ENCODE results near the gene SAMD13.
"Not testable (repeated sequence)": the region's sequence is repeated elsewhere in the genome, so short reads cannot be mapped to it uniquely, and the experiment has no call there.

The SAMD13 gene

DNA sequence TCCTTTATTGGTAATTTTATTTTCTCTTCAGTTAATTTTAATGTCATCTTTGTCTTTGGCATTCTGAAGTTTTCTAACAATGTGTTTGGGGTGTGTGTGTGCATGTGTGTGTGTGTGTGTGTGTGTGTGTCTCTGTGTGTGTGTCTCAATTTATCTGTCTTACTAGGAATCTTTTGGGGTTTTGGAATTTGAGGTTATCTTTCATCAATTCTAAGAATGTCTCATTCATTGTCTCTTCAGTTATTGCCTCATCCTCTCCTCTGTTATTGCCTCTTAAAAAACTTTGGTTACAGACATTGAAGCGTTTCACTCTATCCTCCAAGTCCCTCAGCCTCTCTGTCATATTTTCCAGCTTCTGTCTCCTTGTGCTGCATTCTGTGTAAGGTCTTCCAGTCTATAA is 18.1 kb upstream of the SAMD13 start:
- in situ Hi-C loops (cut with MboI; ENCODE audit: low sequenced_read_pairs) = no loop called here

DNA sequence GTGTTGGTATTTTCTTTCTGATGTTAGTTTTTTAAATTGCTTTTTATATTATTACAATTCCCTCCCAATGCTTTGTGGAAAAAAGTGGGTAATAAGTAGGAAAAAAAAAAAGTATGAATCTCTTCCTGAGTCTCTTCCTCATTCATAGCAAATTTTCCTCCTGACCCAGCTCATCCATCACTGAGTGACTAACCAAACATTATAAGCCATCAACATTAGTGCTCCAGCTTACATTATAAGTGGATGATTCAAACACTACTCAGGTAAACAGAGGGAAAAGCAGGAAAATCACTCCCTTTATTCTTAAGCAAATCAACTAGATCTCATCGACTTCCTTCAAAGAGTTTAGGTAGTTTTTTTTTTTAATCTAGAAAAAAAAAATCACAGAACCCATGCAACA is 15.4 kb upstream of the SAMD13 start:
- in situ Hi-C loops (cut with MboI; ENCODE audit: low sequenced_read_pairs) = no loop called here

DNA sequence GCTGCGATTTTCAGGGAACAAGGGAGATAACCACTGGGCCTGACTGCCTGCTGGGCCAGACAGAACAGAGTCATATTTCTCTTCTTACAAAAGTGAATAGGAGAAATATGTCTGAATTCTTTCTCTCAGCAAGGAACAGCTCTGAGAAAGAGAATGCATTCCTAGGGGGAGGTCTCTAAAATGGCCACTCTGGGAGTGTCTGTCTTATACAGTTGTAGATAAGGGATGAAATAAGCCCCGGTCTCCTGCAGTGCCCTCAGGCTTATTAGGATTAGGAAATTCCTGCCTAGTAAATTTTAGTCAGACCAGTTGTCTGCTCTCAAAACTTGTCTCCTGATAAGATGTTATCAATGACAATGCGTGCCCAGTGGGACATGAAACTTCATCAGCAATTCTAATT is 14.1 kb upstream of the SAMD13 start:
- in situ Hi-C loops (cut with MboI; ENCODE audit: low sequenced_read_pairs) = not testable (repeated sequence)

GRCh38 chr1:84289169-84289785 is 12.2 kb upstream of the SAMD13 start:
- in situ Hi-C loops (cut with MboI; ENCODE audit: low sequenced_read_pairs) = no loop called here

DNA sequence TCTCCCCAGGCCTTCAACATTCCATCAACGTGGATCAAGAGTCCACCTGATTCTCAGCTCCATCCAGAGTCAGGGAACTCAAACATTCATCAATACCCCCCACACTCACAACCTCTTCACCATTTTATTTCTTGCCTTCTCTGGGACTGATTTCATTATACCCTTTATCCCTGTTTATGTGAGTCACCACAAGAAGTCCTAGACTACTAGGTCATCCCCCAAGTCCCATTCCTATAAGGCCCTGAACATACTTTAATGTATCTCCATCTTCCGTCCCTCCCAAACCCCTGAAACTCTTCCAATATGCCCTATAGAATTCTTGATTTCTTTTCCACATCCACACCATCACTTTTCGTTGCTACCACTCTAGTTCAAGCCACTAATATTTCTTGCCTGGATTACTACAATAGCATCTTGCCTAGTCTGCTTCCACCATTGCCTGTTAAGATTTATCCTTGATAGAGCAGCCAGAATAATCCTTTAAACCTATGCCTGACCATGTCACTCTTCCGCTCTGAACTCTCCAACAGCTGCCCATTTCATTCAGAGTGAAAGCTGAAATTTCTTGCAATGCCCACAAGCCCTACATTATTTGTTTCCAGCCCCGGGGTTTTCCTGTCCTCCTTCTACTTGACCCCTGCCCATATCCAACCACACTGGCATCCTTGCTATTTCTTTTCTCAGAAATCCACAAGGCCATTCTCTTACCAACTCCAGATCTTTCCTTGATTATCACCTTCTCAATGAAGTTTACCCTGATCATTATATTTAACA is 9.4 kb upstream of the SAMD13 start:
- in situ Hi-C loops (cut with MboI; ENCODE audit: low sequenced_read_pairs) = no loop called here

DNA sequence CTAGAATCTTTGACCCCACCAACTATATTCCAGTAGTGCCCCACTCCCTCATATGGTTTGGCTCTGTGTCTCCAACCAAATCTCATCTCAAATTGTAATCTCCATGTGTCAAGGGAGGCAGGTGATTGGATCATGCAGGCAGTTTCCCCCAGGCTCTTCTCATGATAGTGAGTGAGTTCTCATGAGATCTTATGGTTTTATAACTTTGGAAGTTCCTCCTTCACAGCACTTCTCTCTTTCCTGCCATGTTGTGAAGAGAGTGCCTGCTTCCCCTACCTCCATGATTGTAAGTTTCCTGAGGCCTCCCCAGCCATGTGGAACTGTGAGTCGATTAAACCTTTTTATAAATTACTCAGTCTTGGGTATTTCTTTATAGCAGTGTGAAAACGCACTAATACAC is 7.7 kb upstream of the SAMD13 start:
- in situ Hi-C loops (cut with MboI; ENCODE audit: low sequenced_read_pairs) = no loop called here

DNA sequence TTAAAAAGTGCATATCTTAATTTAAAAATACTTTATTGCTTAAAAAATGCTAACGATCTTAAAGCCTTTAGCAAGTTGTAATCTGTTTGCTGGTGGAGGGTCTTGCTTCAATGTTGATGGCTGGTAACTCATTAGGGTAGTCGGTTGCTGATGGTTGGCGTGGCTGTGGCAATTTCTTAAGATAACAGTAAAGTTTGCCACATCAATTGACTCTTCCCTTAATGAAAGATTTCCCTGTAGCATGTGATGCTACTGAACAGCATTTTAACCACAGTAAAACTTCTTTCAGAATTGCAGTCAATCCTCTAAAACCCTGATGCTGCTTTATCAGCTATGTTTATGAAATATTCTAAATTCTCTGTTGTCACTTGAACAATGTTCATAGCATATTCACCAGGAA is 6.8 kb upstream of the SAMD13 start:
- in situ Hi-C loops (cut with MboI; ENCODE audit: low sequenced_read_pairs) = no loop called here

DNA sequence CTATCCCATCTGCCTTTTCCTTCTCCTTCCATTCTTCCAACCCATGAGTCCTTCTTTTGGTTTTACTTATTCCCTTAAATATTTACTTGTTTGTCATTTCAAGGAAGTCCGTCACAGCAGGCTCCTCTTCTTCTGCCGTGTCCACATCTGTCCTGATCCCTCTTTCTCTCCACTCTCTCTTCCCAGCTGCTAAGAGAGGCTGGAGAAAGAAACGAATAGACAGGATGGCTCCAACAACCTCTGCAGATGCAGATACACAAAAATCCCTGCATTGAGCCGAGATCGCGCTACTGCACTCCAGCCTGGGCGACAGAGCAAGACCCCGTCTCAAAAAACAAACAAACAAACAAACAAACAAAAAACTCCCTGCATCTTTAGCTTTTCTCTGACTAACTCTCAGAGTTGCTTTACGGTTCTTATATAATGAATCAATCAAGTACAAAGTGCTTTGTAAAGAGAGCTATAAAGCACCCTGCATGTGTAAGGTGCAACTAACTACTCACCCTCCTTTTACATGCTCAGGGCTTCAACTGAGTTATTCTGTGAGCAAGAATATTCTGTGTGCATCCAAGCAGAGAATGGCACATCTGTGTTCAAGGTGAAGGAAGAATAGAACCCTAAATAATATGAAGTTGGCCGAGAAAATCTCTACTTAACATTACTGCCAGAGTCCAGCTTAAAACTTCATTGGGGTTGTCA is 3.8 kb upstream of the SAMD13 start:
- in situ Hi-C loops (cut with MboI; ENCODE audit: low sequenced_read_pairs) = no loop called here

DNA sequence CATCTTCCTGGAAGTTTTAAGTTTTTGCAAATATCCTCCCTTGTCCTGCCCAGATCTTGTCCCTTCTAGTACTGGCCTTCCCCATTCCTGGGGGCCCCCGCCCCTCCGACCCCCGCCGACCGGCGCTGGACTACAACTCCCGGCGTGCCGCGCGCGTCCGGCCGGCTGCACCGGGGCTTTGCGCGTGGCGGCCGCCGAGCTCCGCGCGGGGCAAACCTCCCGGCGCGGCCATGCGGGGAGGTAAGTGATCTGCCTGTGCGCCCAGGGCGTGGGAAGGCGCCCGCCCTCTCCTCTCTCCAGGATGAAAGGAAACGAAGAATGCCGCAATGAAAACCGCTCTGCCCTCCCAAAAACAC is 3.2 kb upstream of the SAMD13 start:
- in situ Hi-C loops (cut with MboI; ENCODE audit: low sequenced_read_pairs) = no loop called here

GRCh38 chr1:84298684-84299535 is 2.6 kb upstream of the SAMD13 start:
- in situ Hi-C loops (cut with MboI; ENCODE audit: low sequenced_read_pairs) = no loop called here

DNA sequence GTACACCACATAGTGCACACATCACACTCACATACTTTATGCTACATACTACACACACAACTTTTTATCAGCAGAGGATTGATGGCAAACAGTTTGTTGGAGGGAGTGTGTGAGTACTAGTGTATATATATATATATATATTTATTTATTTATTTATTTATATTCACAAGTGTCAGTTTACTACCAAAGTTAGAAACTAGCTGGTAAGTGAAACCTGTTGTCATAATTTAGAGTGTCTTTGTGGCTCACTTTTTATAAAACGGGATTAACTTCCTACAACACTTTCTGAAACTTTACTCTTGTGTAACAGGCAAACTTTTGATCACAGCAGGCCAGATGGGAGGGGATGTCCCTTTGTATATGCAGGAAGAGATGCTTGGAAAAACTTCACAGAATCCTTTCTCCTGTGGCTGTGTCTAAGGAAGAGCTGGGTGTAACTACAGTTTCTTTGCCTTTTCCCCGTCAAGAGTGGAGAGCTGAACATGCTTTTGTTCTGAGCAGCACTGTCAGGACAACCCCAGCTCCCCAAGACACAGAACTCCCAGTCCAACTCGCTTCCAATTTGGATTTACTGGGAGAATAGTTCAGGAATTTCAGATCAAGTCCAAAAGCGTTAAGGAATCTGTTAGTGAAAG is 1.9 kb upstream of the SAMD13 start:
- in situ Hi-C loops (cut with MboI; ENCODE audit: low sequenced_read_pairs) = no loop called here

DNA sequence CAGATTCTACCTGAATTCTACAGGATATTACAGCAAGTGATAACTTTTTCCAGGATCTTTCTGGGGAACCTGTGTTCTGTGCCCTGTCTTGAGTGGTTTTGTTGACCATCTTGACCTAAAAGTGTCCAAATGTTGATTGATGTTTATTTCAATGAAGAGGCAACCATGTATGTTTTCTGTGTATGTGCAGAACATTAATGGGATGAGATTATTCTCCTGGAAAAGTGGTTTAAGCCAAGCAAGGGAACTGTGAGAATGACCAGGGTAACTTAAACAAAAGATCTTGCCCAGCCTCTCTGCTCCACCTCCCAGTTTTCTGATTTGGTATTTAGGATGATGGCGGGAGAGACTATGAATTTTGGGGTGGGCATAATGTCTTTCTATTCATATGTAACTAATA is 1.0 kb upstream of the SAMD13 start:
- in situ Hi-C loops (cut with MboI; ENCODE audit: low sequenced_read_pairs) = no loop called here

- in situ Hi-C loops (cut with MboI; ENCODE audit: low sequenced_read_pairs) = no loop called here
Measured at GRCh38 chr1:84301785-84302385, 377 bp downstream of the SAMD13 start.

DNA sequence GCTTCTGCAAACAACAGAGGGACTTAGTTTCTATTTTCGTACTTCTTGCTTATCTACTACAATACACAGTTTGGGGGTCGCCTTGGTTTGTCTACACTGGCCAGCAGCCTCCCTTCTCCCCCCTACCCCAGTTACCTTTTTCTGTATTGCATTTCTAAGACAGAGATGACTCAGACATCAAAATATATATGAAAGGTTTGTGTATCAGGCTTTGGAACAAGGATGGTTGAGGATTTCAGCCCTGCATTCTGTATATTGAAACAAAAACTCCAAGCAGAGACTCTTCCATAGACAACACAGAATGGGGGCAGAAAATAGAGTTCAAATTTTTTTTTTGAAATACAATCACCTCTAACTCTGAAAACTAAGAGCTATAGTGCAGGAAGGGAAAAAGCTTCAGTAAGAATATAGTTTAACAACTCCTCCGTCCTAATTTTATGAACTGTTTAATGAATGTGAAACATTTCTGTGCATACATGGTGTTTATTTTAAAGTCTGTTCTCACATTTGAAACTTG is 1.9 kb downstream of the SAMD13 start:
- in situ Hi-C loops (cut with MboI; ENCODE audit: low sequenced_read_pairs) = no loop called here

DNA sequence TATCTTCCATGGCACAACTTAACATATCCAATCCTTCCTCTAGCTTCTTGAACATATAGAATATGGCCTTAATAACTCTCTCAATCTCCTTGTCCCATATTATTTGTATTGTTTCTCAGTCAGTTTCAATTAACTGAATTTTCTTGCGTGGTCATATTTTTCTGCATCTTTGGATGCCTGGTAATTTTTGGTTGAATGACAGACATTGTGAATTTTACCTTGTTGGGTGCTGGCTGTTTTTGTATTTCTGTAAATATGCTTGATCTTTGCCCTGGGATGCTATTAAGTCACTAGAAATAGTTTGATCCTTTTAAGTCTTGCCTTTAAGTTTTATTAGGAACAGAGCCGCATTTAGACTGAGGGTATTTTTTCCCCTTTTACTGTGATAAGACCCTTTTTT is 5.9 kb downstream of the SAMD13 start:
- in situ Hi-C loops (cut with MboI; ENCODE audit: low sequenced_read_pairs) = no loop called here

GRCh38 chr1:84311296-84311695 is 9.8 kb downstream of the SAMD13 start:
- in situ Hi-C loops (cut with MboI; ENCODE audit: low sequenced_read_pairs) = no loop called here

GRCh38 chr1:84319662-84320061 is 18.2 kb downstream of the SAMD13 start:
- in situ Hi-C loops (cut with MboI; ENCODE audit: low sequenced_read_pairs) = no loop called here

GRCh38 chr1:84327830-84328229 is 26.3 kb downstream of the SAMD13 start:
- in situ Hi-C loops (cut with MboI; ENCODE audit: low sequenced_read_pairs) = no loop called here

DNA sequence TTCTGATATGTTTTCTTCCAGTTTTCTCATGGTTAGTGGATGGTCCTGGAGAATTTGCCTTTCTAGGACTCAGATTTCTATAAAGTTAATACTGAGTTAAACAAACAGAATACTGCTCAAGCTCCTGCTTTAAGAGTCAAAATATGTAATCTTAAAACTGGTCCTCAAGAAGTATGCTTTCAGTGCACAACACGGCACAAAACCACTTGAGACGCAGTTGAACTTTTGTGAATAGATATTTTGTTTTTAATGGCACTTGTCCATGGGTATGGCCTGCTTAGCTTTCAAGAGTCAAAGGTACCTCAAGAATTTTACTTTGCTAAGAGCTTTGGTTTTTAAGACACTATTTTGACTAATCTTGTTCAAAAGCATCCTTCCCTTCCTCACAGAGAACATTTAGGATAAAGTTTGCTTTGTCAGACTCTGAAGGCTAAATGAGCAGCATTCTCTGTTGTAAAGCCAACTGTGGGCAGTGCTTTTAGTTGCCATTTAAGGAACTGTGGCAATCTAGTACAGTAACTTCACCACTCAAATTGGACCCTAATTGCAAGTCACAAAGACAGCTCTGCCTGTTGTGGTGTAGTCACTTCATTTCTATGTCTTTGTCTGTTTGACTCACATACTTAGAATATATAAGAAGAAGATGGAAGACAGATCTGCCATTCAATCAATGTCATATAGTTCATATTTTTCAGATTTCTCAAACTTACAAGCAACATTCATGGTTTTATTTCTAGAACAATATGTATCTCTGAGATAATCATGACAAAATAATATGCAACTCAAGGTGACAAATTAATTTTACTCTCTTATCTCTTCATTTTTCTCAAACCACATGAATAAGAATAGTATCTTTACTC is 28.8 kb downstream of the SAMD13 start:
- in situ Hi-C loops (cut with MboI; ENCODE audit: low sequenced_read_pairs) = no loop called here

Measured in HL-60/S4 (cell line).